AML-193 (cell line): ENCODE measurements around the gene KLHL21.
"Not testable (repeated sequence)": the region's sequence is repeated elsewhere in the genome, so short reads cannot be mapped to it uniquely, and the experiment has no call there.

Source experiments
- DNase-seq, 2 experiments: peaks; one replicate each; lab custom pipeline; 2025; lab: John Stamatoyannopoulos, UW

KLHL21 gene, protein sequence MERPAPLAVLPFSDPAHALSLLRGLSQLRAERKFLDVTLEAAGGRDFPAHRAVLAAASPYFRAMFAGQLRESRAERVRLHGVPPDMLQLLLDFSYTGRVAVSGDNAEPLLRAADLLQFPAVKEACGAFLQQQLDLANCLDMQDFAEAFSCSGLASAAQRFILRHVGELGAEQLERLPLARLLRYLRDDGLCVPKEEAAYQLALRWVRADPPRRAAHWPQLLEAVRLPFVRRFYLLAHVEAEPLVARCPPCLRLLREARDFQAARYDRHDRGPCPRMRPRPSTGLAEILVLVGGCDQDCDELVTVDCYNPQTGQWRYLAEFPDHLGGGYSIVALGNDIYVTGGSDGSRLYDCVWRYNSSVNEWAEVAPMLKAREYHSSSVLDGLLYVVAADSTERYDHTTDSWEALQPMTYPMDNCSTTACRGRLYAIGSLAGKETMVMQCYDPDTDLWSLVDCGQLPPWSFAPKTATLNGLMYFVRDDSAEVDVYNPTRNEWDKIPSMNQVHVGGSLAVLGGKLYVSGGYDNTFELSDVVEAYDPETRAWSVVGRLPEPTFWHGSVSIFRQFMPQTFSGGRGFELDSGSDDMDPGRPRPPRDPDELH

DNA sequence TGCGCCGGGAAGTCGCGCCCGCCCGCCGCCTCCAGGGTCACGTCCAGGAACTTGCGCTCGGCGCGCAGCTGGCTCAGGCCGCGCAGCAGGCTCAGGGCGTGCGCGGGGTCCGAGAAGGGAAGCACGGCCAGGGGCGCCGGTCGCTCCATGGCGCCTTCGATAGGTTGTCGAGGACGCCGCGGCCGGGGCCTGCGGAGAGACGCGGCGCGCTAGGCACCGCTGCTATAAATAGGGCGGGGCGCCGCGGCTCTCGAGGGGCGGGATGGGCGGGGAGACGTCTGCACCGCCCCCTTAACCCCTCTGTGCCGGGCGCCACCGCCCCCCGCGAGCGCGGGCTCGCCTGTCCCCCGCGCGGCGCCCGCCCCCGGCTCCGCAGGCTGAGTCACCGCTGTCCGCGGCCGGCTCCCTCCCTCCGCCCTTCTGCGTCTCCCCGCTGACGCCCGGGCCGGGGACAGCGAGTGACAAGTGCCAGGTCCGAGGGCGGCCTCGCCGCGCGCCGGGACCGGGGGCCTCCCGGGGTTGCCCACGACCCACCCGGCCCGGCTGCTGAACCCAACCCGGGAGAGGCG lies at the start of gene KLHL21:
KLHL21 (minus strand) TSS at position 201 of the 569 bp plus-strand sequence; CDS start at position 149, 52 bp downstream.
- DNase-seq, result peak; percentile 87 to 89

DNA sequence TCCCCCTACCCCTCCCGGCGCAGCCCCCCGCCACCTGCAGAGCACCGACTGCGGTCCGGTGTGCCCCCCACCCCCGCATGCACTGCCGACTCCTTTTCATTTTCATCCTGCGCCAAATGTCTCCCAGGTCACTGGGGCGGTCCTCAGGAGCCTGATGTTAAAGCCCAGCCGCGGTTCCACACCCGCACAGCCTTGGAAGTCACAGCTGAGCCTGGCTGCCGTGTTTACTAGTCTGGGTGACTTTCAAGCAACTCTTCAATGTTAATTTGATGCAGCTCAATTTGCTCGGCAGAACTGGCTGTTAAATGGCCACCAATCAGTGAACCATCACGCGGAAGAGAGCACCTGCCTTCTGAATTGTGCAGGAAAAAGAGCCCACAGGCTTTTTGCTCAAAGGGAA lies 49.2 kb upstream of the KLHL21 start:
- DNase-seq, result no peak

- DNase-seq, result no peak
These were observed 45.9 kb upstream of the KLHL21 start for GRCh38 chr1:6648556-6648955.

GRCh38 chr1:6646499-6647148 lies 44.0 kb upstream of the KLHL21 start:
- DNase-seq, result peak; percentile 45 to 68

GRCh38 chr1:6645018-6645417 lies 42.3 kb upstream of the KLHL21 start:
- no peak for DNase-seq

GRCh38 chr1:6640867-6641266 lies 38.2 kb upstream of the KLHL21 start:
- not testable (repeated sequence) for DNase-seq

DNA sequence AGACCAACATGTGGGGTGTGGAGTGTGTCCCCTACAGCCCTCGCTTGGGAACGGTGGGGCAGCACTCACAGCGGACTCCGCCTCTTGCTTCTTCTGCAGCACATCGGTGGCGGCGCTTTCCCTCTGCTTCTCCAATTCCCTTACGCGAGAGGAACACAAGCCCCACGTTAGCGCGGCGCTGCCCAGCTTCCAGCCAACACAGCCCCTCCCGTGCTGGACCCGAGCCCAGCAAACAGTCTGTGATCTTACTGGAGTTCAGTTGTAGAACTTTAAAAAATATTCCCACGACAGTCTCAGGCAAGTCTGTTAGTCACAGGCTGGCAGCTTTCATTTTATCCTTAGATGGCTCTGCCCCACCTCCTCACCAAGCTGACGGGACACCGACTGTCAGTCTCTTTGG lies 35.6 kb upstream of the KLHL21 start:
- no peak for DNase-seq

DNA sequence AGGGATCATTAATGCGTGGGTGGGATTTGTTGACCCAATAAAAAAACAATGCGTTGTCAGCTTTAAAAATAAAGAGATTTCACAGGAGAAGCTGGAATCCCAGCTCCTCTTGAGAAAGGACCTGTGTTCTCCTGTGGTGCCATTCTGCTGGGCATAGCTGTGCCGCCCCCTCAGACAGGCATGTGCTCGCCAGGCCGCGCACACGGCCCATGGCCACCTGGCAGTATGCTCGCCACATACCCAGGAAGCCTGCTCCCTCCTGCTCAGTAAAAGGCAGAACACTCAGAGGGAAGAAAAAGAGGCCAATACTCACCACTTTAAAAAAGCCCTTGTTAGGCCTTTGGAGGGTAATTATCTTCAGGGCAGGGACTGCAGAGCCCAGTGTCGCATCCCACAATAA lies 35.1 kb upstream of the KLHL21 start:
- DNase-seq, result no peak

DNA sequence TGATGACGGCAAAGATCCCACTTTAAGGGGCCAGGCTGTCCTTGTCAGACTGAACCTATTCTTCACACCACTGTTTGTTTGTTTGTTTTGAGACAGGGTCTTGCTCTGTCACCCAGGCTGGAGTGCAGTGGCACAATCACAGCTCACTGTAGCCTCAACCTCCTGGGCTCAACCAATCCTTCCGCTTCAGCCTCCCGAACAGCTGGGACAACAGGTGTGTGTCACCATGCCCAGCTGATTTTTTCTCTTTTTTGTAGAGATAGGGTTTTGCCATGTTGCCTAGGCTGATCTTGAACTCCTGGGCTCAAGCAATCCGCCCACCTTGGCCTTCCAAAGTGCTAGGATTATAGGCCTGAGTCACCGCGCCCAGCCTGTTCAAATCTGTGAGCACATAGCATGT lies 34.1 kb upstream of the KLHL21 start:
- not testable (repeated sequence) for DNase-seq

DNA sequence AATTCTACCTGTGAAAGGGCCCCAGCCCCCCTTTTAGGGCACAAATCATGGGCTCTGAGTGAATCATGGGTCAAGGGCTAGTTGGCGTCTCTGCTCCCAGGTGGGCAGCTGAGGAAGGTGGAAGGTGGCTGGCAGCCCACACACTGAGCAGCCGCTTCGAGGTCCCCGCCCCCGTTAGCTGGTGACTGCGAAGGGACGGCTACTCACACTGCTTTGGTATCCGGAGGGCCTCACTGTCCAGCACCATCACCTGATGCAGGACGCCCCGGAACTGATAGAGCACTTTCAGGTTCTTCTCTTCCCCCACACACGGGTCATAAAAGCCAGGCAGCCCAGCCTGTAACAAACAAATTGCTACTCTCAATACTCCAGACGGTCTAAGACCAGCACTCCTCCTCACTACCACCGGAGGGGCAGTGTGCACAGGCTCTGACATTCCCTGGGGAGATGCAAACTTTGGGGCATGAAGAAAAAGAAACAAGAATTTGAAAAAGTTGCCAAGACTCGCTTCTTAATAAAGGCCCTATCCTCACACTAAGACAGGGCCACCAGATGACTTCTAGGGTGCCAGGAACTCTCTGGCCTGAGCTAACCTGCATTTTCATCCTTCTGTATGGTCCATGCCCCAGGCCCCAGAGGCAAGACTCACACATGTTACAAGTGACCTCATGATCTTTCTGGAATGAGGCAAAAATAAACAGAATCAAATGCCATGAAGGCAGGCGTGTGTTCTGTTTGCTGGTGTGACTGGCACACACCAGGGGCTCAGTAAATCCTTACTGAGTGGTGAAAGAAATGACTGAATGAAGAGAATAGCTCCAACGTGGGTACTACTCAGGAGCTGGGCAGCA lies 33.5 kb upstream of the KLHL21 start:
- no peak for DNase-seq

DNA sequence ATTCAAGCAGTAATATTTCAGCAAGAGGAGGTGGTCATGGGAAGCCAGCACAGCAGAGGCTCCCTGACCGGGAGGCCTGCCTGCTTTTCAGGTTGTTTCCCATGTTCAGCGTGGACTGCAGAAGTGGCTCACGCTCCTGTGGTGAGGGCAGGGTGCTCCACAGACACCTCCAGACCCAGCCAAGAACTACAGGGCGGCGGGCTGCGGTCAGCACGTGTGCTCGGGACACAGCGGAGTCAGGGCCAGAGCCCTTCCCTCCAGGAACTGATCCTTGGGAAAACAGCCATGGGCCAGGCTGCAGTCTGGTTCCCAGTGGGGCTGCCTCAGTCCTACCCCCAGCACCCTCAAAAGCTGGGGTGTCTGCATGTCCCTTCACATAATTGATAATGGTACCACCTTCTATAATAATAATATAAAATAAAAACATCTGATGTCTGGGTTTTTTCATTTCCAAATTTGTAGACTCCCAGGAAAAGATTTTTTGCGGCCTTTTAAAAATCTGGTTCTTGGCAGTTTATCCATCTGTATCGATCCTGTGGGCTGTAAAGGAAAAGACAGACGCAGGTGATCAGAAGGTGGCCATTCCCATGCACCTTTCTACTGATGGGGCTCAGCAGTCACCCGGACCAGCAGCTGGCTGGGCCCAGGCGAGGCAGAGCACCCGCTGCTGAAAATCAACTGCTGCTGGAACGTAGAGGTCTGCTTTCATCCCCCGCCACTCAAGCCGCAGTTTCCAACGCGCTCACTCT lies 32.7 kb upstream of the KLHL21 start:
- no peak for DNase-seq

GRCh38 chr1:6634371-6635052 lies 31.8 kb upstream of the KLHL21 start:
- DNase-seq, result no peak

DNA sequence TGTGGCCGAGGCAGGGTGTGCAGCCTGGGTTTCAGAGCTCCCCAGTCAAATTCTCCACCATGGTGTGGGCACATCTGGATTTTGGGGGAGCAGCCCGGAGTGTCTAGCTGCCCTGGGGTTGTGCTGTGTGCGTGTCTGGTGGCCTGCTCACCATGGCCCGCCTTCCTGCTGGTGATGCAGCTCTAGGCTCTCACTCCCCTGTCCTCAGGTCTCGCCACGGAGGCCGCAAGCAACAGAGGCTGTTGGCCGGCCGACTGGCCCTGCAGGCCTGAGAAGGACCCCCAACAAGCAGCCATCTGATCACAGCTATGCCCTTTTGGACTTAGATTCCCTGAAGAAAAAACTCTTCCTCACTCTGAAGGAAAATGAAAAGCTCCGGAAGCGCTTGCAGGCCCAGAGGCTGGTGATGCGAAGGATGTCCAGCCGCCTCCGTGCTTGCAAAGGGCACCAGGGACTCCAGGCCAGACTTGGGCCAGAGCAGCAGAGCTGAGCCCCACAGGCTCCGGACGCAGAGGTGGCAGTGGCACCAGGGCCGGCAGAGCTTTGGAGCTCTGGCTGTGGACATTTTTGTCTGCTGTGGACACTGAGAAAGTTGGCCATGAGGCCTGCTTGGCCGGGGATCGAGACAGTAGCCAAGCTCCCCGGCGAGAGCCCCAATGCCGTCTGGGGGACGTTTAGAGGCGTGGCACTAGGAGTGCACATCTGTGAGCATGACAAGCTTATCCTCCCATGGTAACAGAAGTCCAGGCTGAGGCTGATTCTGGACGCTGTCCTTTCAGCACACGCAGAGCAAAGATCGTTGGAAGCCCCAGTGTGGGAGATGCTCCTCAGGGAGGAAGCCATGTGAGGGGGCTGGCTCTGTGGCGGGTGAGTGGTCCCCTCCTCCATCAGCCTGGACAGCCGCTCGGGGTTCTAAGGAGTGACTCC lies 30.2 kb upstream of the KLHL21 start:
- DNase-seq, result no peak

GRCh38 chr1:6631058-6631457 lies 28.4 kb upstream of the KLHL21 start:
- DNase-seq, result no peak

GRCh38 chr1:6630027-6630426 lies 27.4 kb upstream of the KLHL21 start:
- no peak for DNase-seq

GRCh38 chr1:6628971-6629479 lies 26.4 kb upstream of the KLHL21 start:
- DNase-seq, result no peak

DNA sequence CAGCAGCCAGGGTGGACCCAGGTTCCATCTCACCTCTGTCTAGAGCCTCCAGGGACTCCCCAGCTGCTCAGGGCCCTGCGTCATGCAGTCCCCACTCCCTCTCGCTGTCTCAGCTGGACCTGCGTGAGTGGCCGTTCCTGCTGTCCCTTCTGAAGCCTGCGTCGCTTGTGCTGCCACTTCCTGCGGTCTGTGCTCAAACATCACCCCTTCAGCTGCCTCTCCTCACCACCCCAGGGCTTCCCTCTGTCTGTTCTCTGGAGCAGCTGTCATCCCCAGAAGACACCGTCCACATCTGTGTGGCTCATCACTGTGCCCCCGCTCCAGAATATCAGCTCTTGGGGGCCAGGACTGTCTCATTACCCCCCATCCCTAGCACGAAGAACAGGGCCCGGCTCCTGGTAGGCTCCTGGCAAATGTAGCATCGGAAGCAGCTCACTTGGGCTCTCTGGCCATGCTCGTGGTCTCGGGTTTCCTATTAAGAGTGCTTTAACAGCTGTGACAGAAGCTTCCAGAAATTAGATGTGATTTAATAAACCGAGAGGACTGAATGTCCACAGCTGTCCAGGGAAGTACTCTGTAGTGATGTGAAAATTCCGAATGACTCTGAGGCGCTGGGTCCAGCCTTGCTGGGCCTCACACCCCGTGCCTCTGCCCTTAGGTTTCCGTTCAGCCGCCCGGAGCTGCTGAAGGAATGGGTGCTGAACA lies 25.3 kb upstream of the KLHL21 start:
- no peak for DNase-seq

- DNase-seq, result no peak
These were observed 24.4 kb upstream of the KLHL21 start for GRCh38 chr1:6627031-6627430.
